HEK293 (cell line): ENCODE data around the gene CEP72.

Source experiments
- MYNN ChIP-seq: fragments of 450-650 bp; formaldehyde crosslinking; IDR thresholded peaks from 2 replicates; pipeline ENCODE4 v1.5.1; 2016; ENCODE audit warnings: missing biosample characterization, missing genetic modification characterization, borderline replicate concordance
- MZF1 ChIP-seq: fragments of 450-650 bp; formaldehyde crosslinking; IDR thresholded peaks from 2 replicates; pipeline ENCODE4 v1.5.1; 2017; ENCODE audit warnings: missing biosample characterization, missing genetic modification characterization, borderline replicate concordance
- ZBTB21 ChIP-seq: fragments of 450-650 bp; formaldehyde crosslinking; IDR thresholded peaks from 2 replicates; pipeline ENCODE4 v1.5.1; 2017; ENCODE audit warnings: missing biosample characterization, missing genetic modification characterization
- ZFP41 ChIP-seq: fragments of 450-650 bp; formaldehyde crosslinking; IDR thresholded peaks from 2 replicates; pipeline ENCODE4 v1.5.1; 2016; ENCODE audit warnings: missing biosample characterization, missing genetic modification characterization, borderline replicate concordance
- ZNF239 ChIP-seq: fragments of 450-650 bp; formaldehyde crosslinking; IDR thresholded peaks from 2 replicates; pipeline ENCODE4 v1.5.1; 2016; ENCODE audit warnings: missing biosample characterization, missing genetic modification characterization
- ZNF624 ChIP-seq: fragments of 450-650 bp; formaldehyde crosslinking; IDR thresholded peaks from 2 replicates; pipeline ENCODE4 v1.5.1; 2017; ENCODE audit warnings: missing biosample characterization, missing genetic modification characterization
- TF ChIP-seq, protein P1 (sequence below): fragments of 450-650 bp; formaldehyde crosslinking; IDR thresholded peaks from 2 replicates; pipeline ENCODE4 v1.5.1; 2016; ENCODE audit warnings: missing biosample characterization, missing genetic modification characterization
- TF ChIP-seq, protein P2 (sequence below): fragments of 450-650 bp; formaldehyde crosslinking; IDR thresholded peaks from 2 replicates; pipeline ENCODE4 v1.5.1; 2016; ENCODE audit warnings: missing biosample characterization, missing genetic modification characterization

DNA sequence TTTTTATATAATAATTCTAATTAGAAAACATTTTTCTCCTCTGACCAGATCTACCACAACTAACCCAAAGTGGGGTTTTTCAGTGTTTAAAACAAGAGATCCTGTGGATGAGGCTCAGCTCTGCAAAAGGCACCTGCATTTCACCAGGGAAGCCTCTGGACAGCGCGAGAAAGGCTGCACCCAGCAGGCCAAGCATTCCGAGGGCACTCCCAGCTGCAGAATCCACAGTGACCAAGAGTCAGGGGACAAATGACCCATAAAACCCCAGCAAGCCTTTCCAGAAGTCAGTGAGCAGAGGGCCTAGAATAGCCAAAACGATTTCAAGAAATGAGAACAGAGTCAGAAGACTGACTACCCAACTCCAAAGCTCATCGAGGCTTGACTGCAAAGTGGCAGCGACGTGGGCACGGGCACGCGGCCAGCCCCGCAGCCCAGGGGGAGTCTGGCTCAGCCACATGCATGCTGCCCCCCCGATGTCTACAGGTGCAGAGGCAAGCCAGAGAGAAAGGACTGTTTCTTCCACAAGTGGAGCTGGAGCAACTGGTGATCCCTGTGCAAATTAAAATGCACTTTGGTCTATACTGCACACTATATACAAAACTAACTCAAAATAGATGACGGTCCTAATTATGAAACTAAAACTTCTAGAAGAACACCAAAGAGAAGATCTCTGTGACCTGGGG, 54.8 kb downstream of the CEP72 start:
- TF ChIP-seq ZNF624 (tag by site-specific recombination) (no peak), ZNF239 (tag by site-specific recombination) (no peak), MYNN (tag by site-specific recombination) (no peak), MZF1 (tag by site-specific recombination) (no peak), ZBTB21 (tag by site-specific recombination) (no peak), ZFP41 (tag by site-specific recombination) (no peak)
- TF ChIP-seq, protein P1, sequence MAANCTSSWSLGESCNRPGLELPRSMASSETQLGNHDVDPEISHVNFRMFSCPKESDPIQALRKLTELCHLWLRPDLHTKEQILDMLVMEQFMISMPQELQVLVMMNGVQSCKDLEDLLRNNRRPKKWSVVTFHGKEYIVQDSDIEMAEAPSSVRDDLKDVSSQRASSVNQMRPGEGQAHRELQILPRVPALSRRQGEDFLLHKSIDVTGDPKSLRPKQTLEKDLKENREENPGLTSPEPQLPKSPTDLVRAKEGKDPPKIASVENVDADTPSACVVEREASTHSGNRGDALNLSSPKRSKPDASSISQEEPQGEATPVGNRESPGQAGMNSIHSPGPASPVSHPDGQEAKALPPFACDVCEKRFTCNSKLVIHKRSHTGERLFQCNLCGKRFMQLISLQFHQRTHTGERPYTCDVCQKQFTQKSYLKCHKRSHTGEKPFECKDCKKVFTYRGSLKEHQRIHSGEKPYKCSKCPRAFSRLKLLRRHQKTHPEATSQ, result no peak
- TF ChIP-seq, protein P2, sequence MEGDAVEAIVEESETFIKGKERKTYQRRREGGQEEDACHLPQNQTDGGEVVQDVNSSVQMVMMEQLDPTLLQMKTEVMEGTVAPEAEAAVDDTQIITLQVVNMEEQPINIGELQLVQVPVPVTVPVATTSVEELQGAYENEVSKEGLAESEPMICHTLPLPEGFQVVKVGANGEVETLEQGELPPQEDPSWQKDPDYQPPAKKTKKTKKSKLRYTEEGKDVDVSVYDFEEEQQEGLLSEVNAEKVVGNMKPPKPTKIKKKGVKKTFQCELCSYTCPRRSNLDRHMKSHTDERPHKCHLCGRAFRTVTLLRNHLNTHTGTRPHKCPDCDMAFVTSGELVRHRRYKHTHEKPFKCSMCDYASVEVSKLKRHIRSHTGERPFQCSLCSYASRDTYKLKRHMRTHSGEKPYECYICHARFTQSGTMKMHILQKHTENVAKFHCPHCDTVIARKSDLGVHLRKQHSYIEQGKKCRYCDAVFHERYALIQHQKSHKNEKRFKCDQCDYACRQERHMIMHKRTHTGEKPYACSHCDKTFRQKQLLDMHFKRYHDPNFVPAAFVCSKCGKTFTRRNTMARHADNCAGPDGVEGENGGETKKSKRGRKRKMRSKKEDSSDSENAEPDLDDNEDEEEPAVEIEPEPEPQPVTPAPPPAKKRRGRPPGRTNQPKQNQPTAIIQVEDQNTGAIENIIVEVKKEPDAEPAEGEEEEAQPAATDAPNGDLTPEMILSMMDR (tag by site-specific recombination), result no peak
